Stimulated activated CD4-positive, alpha-beta T cell treated with anti-CD3 and anti-CD28 coated beads, Interleukin-15, amount 100 ng/mL, for 1 hour (primary cell): ENCODE measurements around the gene SARNP.

Experiments used
- DNase-seq, 2 donors: peaks; one replicate each; pipeline ENCODE4 v3.0.0-alpha.2; 2020; ENCODE audit warnings: low read depth in 1 of 2, low spot score in 1 of 2

SARNP gene

GRCh38 chr12:55743406-55744339 lies 73.9 kb downstream of the SARNP start:
- DNase-seq, result peak in 1 of 2 donors; percentile 35

DNA sequence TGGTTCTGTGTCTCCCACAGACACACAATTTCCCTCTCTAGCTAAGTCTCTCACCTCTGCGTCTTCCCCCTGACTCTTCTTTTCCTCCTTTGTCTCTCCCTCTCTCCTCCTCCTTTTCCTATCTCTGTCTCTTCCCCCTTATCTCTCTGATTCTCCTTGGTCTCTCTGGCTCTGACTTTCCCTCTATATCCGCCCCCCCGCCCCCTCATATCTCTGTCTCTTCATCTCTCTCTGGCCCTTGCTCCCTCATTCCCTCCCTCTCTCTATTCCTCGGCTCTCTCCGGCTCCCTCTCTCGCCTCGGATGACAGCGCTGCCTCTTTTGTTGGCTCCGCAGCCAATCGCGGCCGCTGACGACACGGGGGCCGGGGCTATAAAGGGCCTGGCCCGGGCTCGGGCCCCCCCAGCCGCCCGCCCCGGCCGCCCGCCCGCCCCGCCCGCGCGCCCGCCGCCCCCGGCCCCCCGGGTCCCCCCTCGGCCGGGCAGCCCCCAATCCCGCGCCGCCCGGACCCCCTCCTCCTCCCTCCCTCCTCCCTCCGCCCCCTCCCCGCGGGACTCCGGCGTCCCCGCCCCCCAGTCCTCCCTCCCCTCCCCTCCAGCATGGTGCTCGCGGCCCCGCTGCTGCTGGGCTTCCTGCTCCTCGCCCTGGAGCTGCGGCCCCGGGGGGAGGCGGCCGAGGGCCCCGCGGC lies 74.7 kb downstream of the SARNP start, which contains the start of gene GDF11:
Gene GDF11, plus strand, starts transcription at position 404 of the 687 bp plus-strand sequence. Its CDS starts 195 bp downstream, at position 599.
- DNase-seq, result peak; percentile 38 to 60

GRCh38 chr12:55741931-55742680 lies 75.4 kb downstream of the SARNP start:
- no peak for DNase-seq

DNA sequence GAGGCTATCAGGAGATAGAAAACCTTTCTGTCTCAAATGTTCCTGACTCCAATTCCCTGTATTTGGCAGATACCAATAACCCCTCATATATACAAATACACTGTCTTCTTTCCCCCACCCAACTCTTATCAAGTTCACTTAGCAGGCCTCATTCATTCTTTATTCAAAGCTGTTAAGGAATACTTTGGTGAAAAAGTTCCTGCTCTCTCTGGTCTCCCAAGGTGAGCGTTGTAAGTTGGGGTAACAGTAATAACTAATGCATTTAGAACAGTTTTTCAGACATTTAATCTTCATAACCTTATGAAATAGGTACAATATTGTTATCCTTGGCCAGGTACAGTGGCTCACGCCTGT lies 78.5 kb downstream of the SARNP start:
- no peak for DNase-seq

DNA sequence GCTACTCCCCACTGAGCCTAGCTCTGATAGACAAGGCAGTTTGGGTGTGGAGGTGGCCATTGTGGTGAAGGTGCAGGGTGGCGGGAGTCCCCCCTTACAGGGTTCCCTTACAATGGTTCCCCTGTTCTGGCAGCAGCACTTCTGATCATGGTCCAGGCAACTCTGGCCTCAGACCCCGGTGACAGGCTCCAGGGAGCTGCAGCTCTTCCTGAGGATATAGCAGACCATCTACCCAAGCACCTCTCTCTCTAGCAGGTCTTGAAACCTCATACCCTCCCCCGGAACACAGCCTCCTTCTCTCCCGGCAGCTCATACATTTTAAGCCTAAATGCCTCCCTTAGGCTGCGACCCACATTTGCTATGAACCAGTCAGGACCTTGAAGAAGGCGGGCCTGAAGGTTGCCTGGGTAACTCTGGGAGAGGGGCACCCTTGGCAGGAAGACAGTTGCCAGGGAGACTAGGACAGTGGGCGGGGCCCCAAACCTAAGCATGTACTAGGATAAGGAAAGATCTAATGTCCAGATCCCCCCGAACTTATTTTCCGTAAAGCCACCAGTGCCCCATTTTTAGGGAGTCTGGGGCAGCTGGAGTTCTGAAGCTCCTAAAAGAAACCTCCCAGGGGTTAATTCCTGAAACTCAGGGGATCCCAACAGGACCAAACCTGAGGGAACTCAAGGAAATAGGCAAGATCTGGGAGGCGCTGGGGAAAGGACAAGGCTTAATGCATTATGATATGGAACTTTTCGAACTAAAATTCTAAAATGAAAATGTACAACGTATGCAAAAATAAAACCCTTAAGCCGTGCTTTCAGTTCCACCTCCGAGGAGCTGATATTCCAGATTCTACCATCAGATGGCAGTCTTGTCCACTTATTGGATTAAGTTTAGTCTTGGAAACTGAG lies 79.2 kb downstream of the SARNP start:
- peak; percentile 52 to 55 for DNase-seq

DNA sequence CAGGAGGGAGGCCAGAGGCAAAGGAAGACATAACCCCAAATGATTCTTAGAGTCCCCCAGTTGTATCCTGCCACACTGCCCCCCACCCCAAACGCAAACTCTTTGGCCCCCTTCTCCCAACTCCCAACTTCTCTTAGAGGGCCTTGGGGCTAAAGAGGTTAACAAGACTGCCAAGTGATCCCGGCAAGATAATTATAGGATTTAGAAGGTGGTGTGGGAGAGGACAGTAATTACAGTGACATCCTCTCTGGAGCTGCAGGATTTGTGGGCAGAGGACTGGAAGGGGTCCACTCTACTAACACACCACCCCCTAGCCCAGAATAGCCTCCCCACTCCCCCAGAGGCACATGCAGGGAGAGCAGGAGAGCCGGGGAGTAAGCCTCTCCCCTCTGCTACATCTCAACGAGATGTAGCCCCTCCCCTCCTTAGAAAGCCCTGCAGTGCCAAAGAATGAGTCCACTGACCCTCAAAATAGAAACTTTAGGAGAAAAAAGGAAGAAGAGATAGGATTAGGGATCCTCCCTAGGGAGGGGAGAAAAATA lies 79.9 kb downstream of the SARNP start:
- DNase-seq, result no peak

DNA sequence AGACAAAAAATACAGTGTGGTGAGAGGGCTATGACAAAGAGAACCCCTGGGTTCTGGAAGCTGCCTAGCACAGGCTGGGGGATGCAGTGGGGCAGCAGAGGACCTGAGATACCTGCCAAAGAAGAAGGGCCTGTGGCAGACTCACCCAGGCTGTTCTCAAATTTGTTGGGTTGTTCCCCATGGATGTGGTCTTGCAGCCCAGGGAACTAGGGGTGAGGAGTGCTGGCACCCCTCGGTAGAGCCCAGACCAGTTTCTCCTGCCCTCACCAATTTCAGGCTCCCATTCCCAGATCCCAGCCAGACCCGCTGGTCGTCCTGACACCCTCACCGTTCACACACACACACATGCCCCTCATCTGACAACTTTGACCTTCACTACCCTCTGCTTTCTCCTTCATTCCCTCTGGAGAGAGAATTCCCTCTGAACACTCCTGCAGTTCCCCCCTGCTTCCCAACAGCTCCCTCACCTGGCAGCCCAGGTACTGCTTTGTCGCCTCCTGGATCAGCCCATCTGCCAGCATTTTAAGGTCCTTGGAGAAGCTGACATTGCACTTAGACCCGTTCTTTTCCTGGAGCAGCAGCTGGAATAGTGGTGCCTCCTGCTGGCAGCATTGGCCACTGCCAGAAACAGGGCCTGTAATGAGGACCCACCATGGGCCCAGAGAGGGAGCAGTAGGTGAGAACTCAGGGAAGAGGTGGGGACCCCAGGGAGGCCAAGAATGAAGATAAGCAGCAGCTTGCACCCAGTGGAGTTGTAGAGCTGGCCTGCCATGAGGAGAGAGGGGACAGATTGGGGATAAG lies 80.5 kb downstream of the SARNP start:
- DNase-seq, result peak in 1 of 2 donors; percentile 38

DNA sequence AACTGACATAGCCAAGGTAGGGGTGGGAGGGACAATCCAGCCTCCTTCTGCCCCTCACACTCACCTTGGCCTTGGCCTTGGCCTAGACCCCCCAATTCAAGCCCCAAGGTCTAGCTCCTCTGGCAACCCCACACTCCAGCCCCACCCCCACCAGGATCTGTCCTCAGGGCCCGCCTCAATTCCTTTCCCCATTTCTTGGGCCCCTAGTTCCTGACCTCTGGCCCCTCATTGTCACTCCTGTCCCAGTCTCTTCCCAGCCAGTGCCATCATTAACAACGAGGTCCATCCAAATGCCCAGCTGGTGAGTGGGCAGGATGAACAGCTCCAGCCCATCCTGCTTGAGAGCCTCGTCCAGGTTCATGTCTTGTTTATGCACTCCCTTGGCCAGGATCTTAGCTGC lies 81.4 kb downstream of the SARNP start:
- DNase-seq, result no peak

DNA sequence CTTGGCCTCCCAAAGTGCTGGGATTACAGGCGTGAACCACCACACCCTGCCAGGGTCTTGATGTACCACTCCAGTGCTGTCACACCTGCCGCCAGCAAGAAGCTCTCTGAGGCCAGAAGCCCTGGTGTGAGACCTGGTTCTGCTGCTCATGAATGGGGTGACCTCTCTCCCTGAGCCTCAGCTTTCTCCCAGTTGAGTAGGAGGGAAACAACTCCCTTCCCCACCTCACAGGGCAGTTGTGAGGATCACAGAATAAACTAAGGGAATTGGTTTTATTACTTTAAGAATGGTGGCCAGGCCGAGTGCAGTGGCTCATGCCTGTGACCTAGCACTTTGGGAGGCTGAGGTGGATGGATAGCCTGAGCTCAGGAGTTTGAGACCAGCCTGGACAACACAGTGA lies 82.9 kb downstream of the SARNP start:
- no peak for DNase-seq

GRCh38 chr12:55733858-55734257 lies 83.7 kb downstream of the SARNP start:
- DNase-seq, result no peak

- DNase-seq, result no peak
These were observed 84.4 kb downstream of the SARNP start for GRCh38 chr12:55733021-55733555.

DNA sequence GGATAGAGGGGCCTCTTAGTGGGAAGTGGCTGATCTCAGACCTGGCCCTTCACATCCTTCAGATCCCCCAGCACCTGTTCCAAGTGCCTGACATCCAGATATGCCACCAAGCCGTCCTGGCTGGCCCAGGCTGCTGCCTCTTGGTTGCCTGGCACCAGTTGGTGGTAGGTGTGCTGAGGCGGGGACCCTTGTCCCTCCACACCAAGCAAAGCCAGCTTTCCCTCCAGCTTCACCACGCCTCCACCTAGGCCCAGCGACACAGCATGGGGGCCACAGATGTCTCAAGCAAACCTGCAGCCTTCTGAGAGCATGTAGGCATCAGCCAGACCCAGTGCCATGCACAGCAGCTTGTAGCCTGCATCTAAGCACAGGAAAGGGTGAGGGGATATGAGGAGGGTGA lies 85.2 kb downstream of the SARNP start:
- no peak for DNase-seq

GRCh38 chr12:55729819-55730818 lies 87.4 kb downstream of the SARNP start:
- no peak for DNase-seq

DNA sequence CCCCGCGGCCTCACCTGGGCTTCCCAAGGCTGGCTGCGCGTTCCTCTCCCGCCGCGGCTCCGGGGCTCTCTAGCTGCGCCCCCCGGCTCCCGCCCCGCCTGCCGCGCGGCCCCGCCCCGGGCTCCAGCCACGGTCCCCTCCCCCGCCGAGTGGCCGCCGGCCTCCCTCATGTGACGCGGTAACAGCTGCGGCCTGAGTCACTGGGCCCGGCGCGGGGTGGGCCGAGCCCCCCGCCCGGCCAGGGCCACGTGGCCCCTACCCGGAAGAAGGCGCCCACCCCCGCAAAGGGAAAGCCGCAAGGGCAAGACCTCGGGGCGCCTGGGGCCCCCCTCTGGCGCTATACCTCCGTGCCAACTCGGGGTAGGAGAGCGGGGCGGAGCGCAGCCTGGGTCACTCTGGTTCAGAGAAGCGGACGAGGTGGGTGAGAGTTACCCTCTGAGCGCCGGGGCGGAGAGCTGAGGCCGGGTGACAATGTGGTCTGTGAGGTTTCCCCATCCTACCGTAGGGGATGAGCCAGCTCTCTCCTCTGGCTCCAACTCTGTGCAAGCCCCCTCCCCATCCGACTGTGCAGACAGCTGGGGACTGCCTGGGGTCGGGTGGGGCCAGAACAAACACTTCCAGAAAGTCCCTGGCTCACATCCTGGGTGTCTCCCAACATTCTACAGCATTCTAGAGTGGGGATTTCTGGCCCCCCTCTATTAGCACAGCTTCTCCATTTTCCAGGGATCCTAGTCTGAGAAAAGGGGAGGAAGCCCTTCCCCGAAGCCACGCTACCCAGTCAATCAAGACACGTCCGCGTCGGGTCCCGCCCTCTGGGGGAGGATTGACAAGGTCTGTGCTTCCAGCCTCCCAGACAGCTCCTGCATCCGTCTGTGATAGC lies 88.3 kb downstream of the SARNP start, which contains the start of gene CD63:
Gene CD63, minus strand, starts transcription at position 71 of the 880 bp plus-strand sequence. CDS start 668 bp downstream, outside the sequence.
- DNase-seq, result peak; percentile 15 to 64

- no peak for DNase-seq
These were observed 89.2 kb downstream of the SARNP start for GRCh38 chr12:55728186-55728938.

- no peak for DNase-seq
These were observed 89.8 kb downstream of the SARNP start for GRCh38 chr12:55727643-55728185.
